Activated naive CD4-positive, alpha-beta T cell treated with anti-CD3 and anti-CD28 coated beads for 36 hours (primary cell): ENCODE measurements around the gene FBP1. TPM values are rescaled to one million over a fixed set of nuclear protein-coding genes. Genes with fewer than 3 reads are reported as not detected.

Experiments
- CTCF ChIA-PET: fragments of 350-600 bp; sonication (Branson Sonifier 250); formaldehyde crosslinking; loops from one replicate; lab custom pipeline; 2021; ENCODE audit warnings: antibody characterized with exemption; lab: Charles Lee
- DNase-seq: peaks from one replicate; pipeline ENCODE4 v3.0.0-alpha.2; 2020
- H3K27ac Mint-ChIP-seq: one replicate; pipeline ENCODE4 v1.8.0; 2021; ENCODE audit warnings: mild to moderate bottlenecking, mixed read lengths
- H3K27me3 Mint-ChIP-seq: one replicate; pipeline ENCODE4 v1.8.0; 2021; ENCODE audit warnings: low read depth, mixed read lengths
- H3K36me3 Mint-ChIP-seq: one replicate; pipeline ENCODE4 v1.8.0; 2021; ENCODE audit warnings: low read depth, mixed read lengths
- H3K4me1 Mint-ChIP-seq: one replicate; pipeline ENCODE4 v1.8.0; 2021; ENCODE audit warnings: low read depth, mixed read lengths
- H3K4me3 Mint-ChIP-seq: one replicate; pipeline ENCODE4 v1.8.0; 2021; ENCODE audit warnings: mild to moderate bottlenecking, moderate library complexity, mixed read lengths
- H3K9me3 Mint-ChIP-seq: one replicate; pipeline ENCODE4 v1.8.0; 2021; ENCODE audit warnings: mixed read lengths
- intact Hi-C: fragments of 100-400 bp; cut with micrococcal nuclease; formaldehyde crosslinking; loops from one replicate; pipeline ENCODE4 v1.15.1; 2023
- total RNA-seq, 2 experiments: library from RNA; stranded (reverse); gene quantifications; one replicate each; pipeline ENCODE4 v1.2.3, GENCODE V29; 2021

Gene FBP1
- total RNA-seq, 2 experiments from 2014 or later: 1.5 to 1.9 TPM

- H3K27ac Mint-ChIP-seq: no peak overlapping the region
- CTCF ChIA-PET: interaction anchor here (0.6 to 3.0 kb wide), 2 partner anchors 9 to 226 kb away, joined by 3 to 13 read pairs; no protein-coding TSS in a partner anchor
- DNase-seq: no peak
- H3K36me3 Mint-ChIP-seq: no peaks in the 10 kb centered on the region
- no peak overlapping the region for H3K4me3 Mint-ChIP-seq
- intact Hi-C loops: no loop called here
- H3K27me3 Mint-ChIP-seq: no peaks in the 10 kb centered on the region
- no peaks in the 10 kb centered on the region for H3K9me3 Mint-ChIP-seq
- H3K4me1 Mint-ChIP-seq: peaks cover 3% of the 10 kb centered on the region
These were observed 33.6 kb upstream of the FBP1 start for GRCh38 chr9:94672811-94673487.

GRCh38 chr9:94668928-94669729 lies 29.8 kb upstream of the FBP1 start:
- Mint-ChIP-seq H3K9me3 (no peaks in the 10 kb centered on the region), H3K27me3 (no peaks in the 10 kb centered on the region), H3K4me3 (peak overlapping the region; percentile 72), H3K36me3 (no peaks in the 10 kb centered on the region), H3K4me1 (peaks cover 3% of the 10 kb centered on the region), H3K27ac (peak overlapping the region; percentile 14)
- peak; percentile 76 for DNase-seq
- CTCF ChIA-PET: interaction anchor here (0.6 to 3.0 kb wide), 24 partner anchors 12 to 1563 kb away, joined by 3 to 35 read pairs (median 3); partner anchors contain the start of genes AOPEP and PCAT7
- intact Hi-C loops: loop anchor here (1.0 to 10.0 kb wide), 3 partner anchors 57 to 1546 kb away; partner anchors contain the start of gene AOPEP

GRCh38 chr9:94668418-94668927 lies 29.2 kb upstream of the FBP1 start:
- intact Hi-C loops: loop anchor here (5.0 to 10.0 kb wide), 2 partner anchors 459 to 1546 kb away; no protein-coding TSS in a partner anchor
- no peaks in the 10 kb centered on the region for H3K9me3 Mint-ChIP-seq
- H3K4me3 Mint-ChIP-seq: no peak overlapping the region
- CTCF ChIA-PET: interaction anchor here (0.6 to 3.0 kb wide), 14 partner anchors 12 to 462 kb away, joined by 3 to 35 read pairs (median 5); partner anchors contain the start of gene PCAT7
- no peaks in the 10 kb centered on the region for H3K36me3 Mint-ChIP-seq
- H3K27ac Mint-ChIP-seq: no peak overlapping the region
- H3K4me1 Mint-ChIP-seq: peaks cover 3% of the 10 kb centered on the region
- DNase-seq: no peak
- no peaks in the 10 kb centered on the region for H3K27me3 Mint-ChIP-seq

GRCh38 chr9:94666364-94667099 lies 27.2 kb upstream of the FBP1 start:
- no peak overlapping the region for H3K27ac Mint-ChIP-seq
- no peaks in the 10 kb centered on the region for H3K27me3 Mint-ChIP-seq
- H3K4me3 Mint-ChIP-seq: no peak overlapping the region
- DNase-seq: no peak
- H3K4me1 Mint-ChIP-seq: peaks cover 3% of the 10 kb centered on the region
- intact Hi-C loops: loop anchor here (5.0 to 10.0 kb wide), 2 partner anchors 461 to 1548 kb away; no protein-coding TSS in a partner anchor
- CTCF ChIA-PET: interaction anchor here (0.6 to 2.4 kb wide), 3 partner anchors 14 to 461 kb away, joined by 4 to 9 read pairs (median 6); no protein-coding TSS in a partner anchor
- no peaks in the 10 kb centered on the region for H3K9me3 Mint-ChIP-seq
- no peaks in the 10 kb centered on the region for H3K36me3 Mint-ChIP-seq

GRCh38 chr9:94665613-94666012 lies 26.3 kb upstream of the FBP1 start:
- no peak for DNase-seq
- CTCF ChIA-PET: interaction anchor here (0.6 to 2.4 kb wide), 2 partner anchors 15 to 421 kb away, joined by 4 to 9 read pairs; no protein-coding TSS in a partner anchor

GRCh38 chr9:94664801-94665200 lies 25.5 kb upstream of the FBP1 start:
- Mint-ChIP-seq H3K4me3 (no peak overlapping the region), H3K4me1 (peaks cover under 1% of the 10 kb centered on the region), H3K27ac (no peak overlapping the region), H3K27me3 (no peaks in the 10 kb centered on the region), H3K9me3 (no peaks in the 10 kb centered on the region), H3K36me3 (no peaks in the 10 kb centered on the region)
- CTCF ChIA-PET: interaction anchor here (0.7 kb wide), 1 partner anchor 11 kb away, joined by 5 read pairs; no protein-coding TSS in a partner anchor
- no peak for DNase-seq
- intact Hi-C loops: loop anchor here (5.0 to 10.0 kb wide), 2 partner anchors 462 to 1550 kb away; no protein-coding TSS in a partner anchor

More at GRCh38 chr9:94665613-94666012, 26.3 kb upstream of the FBP1 start:
- Mint-ChIP-seq H3K27ac (no peak overlapping the region), H3K4me3 (no peak overlapping the region), H3K27me3 (no peaks in the 10 kb centered on the region), H3K9me3 (no peaks in the 10 kb centered on the region), H3K36me3 (no peaks in the 10 kb centered on the region), H3K4me1 (peaks cover 3% of the 10 kb centered on the region)
- intact Hi-C loops: loop anchor here (5.0 to 10.0 kb wide), 2 partner anchors 462 to 1549 kb away; no protein-coding TSS in a partner anchor

GRCh38 chr9:94663640-94664039 lies 24.3 kb upstream of the FBP1 start:
- no peaks in the 10 kb centered on the region for H3K36me3 Mint-ChIP-seq
- H3K27ac Mint-ChIP-seq: no peak overlapping the region
- DNase-seq: no peak
- CTCF ChIA-PET: interaction anchor here (0.6 kb wide), 1 partner anchor 21 kb away, joined by 3 read pairs; no protein-coding TSS in a partner anchor
- no peaks in the 10 kb centered on the region for H3K4me1 Mint-ChIP-seq
- H3K4me3 Mint-ChIP-seq: no peak overlapping the region
- intact Hi-C loops: loop anchor here (10.0 kb wide), 1 partner anchor 1551 kb away; no protein-coding TSS in a partner anchor
- H3K27me3 Mint-ChIP-seq: no peaks in the 10 kb centered on the region
- no peaks in the 10 kb centered on the region for H3K9me3 Mint-ChIP-seq

- Mint-ChIP-seq H3K27ac (no peak overlapping the region), H3K9me3 (no peaks in the 10 kb centered on the region), H3K27me3 (no peaks in the 10 kb centered on the region), H3K4me3 (no peak overlapping the region), H3K36me3 (no peaks in the 10 kb centered on the region), H3K4me1 (no peaks in the 10 kb centered on the region)
- intact Hi-C loops: loop anchor here (10.0 kb wide), 1 partner anchor 1552 kb away; no protein-coding TSS in a partner anchor
- CTCF ChIA-PET: no interaction called here
- DNase-seq: no peak
These were observed 23.8 kb upstream of the FBP1 start for GRCh38 chr9:94663140-94663539.

GRCh38 chr9:94657021-94657725 lies 17.9 kb upstream of the FBP1 start:
- Mint-ChIP-seq H3K36me3 (no peaks in the 10 kb centered on the region), H3K27me3 (no peaks in the 10 kb centered on the region), H3K9me3 (no peaks in the 10 kb centered on the region)

GRCh38 chr9:94656200-94656599 lies 16.9 kb upstream of the FBP1 start:
- peak; percentile 82 for DNase-seq
- H3K4me3 Mint-ChIP-seq: peak overlapping the region; percentile 73
- H3K36me3 Mint-ChIP-seq: no peaks in the 10 kb centered on the region
- intact Hi-C loops: loop anchor here (1.0 kb wide), 2 partner anchors 17 to 70 kb away; partner anchors contain the start of genes AOPEP and FBP1
- H3K27ac Mint-ChIP-seq: peak overlapping the region; percentile 79
- no peaks in the 10 kb centered on the region for H3K9me3 Mint-ChIP-seq
- H3K27me3 Mint-ChIP-seq: no peaks in the 10 kb centered on the region
- H3K4me1 Mint-ChIP-seq: peaks cover 20% of the 10 kb centered on the region
- CTCF ChIA-PET: interaction anchor here (2.0 to 2.3 kb wide), 2 partner anchors 13 to 475 kb away, joined by 9 to 20 read pairs; no protein-coding TSS in a partner anchor

More at GRCh38 chr9:94657021-94657725, 17.9 kb upstream of the FBP1 start:
- peaks cover 20% of the 10 kb centered on the region for H3K4me1 Mint-ChIP-seq
- H3K4me3 Mint-ChIP-seq: no peak overlapping the region
- DNase-seq: no peak
- intact Hi-C loops: no loop called here
- CTCF ChIA-PET: interaction anchor here (0.6 to 2.4 kb wide), 5 partner anchors 12 to 474 kb away, joined by 4 to 20 read pairs (median 9); no protein-coding TSS in a partner anchor
- no peak overlapping the region for H3K27ac Mint-ChIP-seq
